Upper lobe of left lung (tissue), 4 donors: Measurements from ENCODE around the gene CSNK1G2.

Experiments
- CTCF ChIP-seq, 6 experiments: fragments of 450-650 bp in 4 of 6; fragments of 200-600 bp in 2 of 6; sonication (generic) in 2 of 6; IDR thresholded peaks; one replicate each; pipeline ENCODE4 v1.5.1; 2016 to 2019; ENCODE audit warnings: antibody characterized with exemption in 6 of 6
- EP300 ChIP-seq, 4 donors: sonication (generic); formaldehyde crosslinking; IDR thresholded peaks; one replicate each; pipeline ENCODE4 v1.5.1; 2017; ENCODE audit warnings: antibody characterized with exemption in 4 of 4, control low read depth in 2 of 4
- POLR2A ChIP-seq, 4 donors: fragments of 450-650 bp; IDR thresholded peaks; one replicate each; pipeline ENCODE4 v1.5.1; 2016 to 2017; ENCODE audit warnings: antibody characterized with exemption in 4 of 4, mild to moderate bottlenecking in 2 of 4
- POLR2AphosphoS5 ChIP-seq, 2 donors: sonication (generic); formaldehyde crosslinking; IDR thresholded peaks; one replicate each; pipeline ENCODE4 v1.5.1; 2017; ENCODE audit warnings: antibody characterized with exemption in 2 of 2

- TF ChIP-seq CTCF (IDR thresholded peaks at IDR 0.05) (no peak), POLR2A (IDR thresholded peaks at IDR 0.05) (no peak), POLR2AphosphoS5 (IDR thresholded peaks at IDR 0.05) (no peak), EP300 (IDR thresholded peaks at IDR 0.05) (no peak)
Measured at GRCh38 chr19:1944916-1945561, 4.1 kb downstream of the CSNK1G2 start.
